HG02588 (cell line): ENCODE measurements around the gene ROBO2.

Source experiments
- ATAC-seq: cut with Tn5 transposase; IDR thresholded peaks from one replicate; pipeline ENCODE4 v1.9.1; 2021; ENCODE audit warnings: mild to moderate bottlenecking, moderate library complexity; ENCODE audit not compliant: unreplicated experiment

The ROBO2 gene

GRCh38 chr3:77186319-77186718 is 146.4 kb downstream of the ROBO2 start:
- no peak for ATAC-seq

GRCh38 chr3:77186728-77187127 is 146.8 kb downstream of the ROBO2 start:
- no peak for ATAC-seq

GRCh38 chr3:77188210-77188609 is 148.3 kb downstream of the ROBO2 start:
- no peak for ATAC-seq

- no peak for ATAC-seq
Measured at GRCh38 chr3:77189258-77189657, 149.4 kb downstream of the ROBO2 start.

- ATAC-seq: no peak
Measured at GRCh38 chr3:77189684-77190083, 149.8 kb downstream of the ROBO2 start.

- no peak for ATAC-seq
Measured at GRCh38 chr3:77190374-77190773, 150.5 kb downstream of the ROBO2 start.

GRCh38 chr3:77191014-77191413 is 151.1 kb downstream of the ROBO2 start:
- no peak for ATAC-seq

GRCh38 chr3:77191640-77192039 is 151.7 kb downstream of the ROBO2 start:
- no peak for ATAC-seq

- no peak for ATAC-seq
Measured at GRCh38 chr3:77195766-77196545, 156.1 kb downstream of the ROBO2 start.

GRCh38 chr3:77197408-77197807 is 157.5 kb downstream of the ROBO2 start:
- no peak for ATAC-seq

- ATAC-seq: no peak
Measured at GRCh38 chr3:77203851-77204250, 164.0 kb downstream of the ROBO2 start.

GRCh38 chr3:77204788-77205187 is 164.9 kb downstream of the ROBO2 start:
- ATAC-seq: no peak

- no peak for ATAC-seq
Measured at GRCh38 chr3:77207753-77208152, 167.9 kb downstream of the ROBO2 start.

- ATAC-seq: no peak
Measured at GRCh38 chr3:77222701-77223100, 182.8 kb downstream of the ROBO2 start.

GRCh38 chr3:77227567-77227966 is 187.7 kb downstream of the ROBO2 start:
- ATAC-seq: no peak

GRCh38 chr3:77232557-77232956 is 192.7 kb downstream of the ROBO2 start:
- ATAC-seq: no peak

- ATAC-seq: no peak
Measured at GRCh38 chr3:77234004-77234403, 194.1 kb downstream of the ROBO2 start.

- ATAC-seq: no peak
Measured at GRCh38 chr3:77236118-77236517, 196.2 kb downstream of the ROBO2 start.

GRCh38 chr3:77240072-77240650 is 200.3 kb downstream of the ROBO2 start:
- no peak for ATAC-seq

GRCh38 chr3:77242371-77242770 is 202.5 kb downstream of the ROBO2 start:
- no peak for ATAC-seq

- no peak for ATAC-seq
Measured at GRCh38 chr3:77244981-77245380, 205.1 kb downstream of the ROBO2 start.

GRCh38 chr3:77247061-77247460 is 207.2 kb downstream of the ROBO2 start:
- no peak for ATAC-seq

- ATAC-seq: no peak
Measured at GRCh38 chr3:77247817-77248216, 207.9 kb downstream of the ROBO2 start.
